K562 (cell line): ENCODE results near the gene ACTRT2. TPM values are rescaled to one million over a fixed set of nuclear protein-coding genes. Genes with fewer than 3 reads are reported as not detected.

ENCODE experiments used
- ATAC-seq: fragments of 200-7000 bp; cut with Tn5 transposase; 3 replicates; pipeline ENCODE4 v1.9.1; 2020; ENCODE audit warnings: moderate library complexity
- BruUV-seq: library from RNA; stranded (reverse); fragments of 400-500 nt; replicated peaks from 2 replicates; lab custom pipeline; 2021; lab: Mats Ljungman, UMichigan
- CTCF ChIA-PET: fragments of 300-600 bp; formaldehyde crosslinking; extraction: SDS; loops from one replicate; lab custom pipeline; 2021; ENCODE audit warnings: low intra/inter-chr PET ratio; lab: Yijun Ruan, JAX
- POLR2A ChIA-PET: fragments of 300-600, 350-650 bp; sonication (Branson Sonifier 250); formaldehyde crosslinking; extraction: SDS; loops from one replicate; lab custom pipeline; 2021; ENCODE audit warnings: antibody characterized with exemption, inconsistent platforms; lab: Yijun Ruan, JAX
- DNase-seq, 4 experiments: peaks; one replicate each; pipeline versions ENCODE4 v3.0.0 to v3.0.0-alpha.2; 2011 to 2018; ENCODE audit warnings: low spot score in 3 of 4, mixed read lengths in 3 of 4; ENCODE audit errors: extremely low read depth in 1 of 4
- FAIRE-seq: peaks from 2 replicates; lab custom pipeline; 2011; peaks lifted over from hg19 to GRCh38; lab: Jason Lieb, UNC
- H2AFZ ChIP-seq: 2 replicates; pipeline ENCODE4 v1.6.0; 2011; ENCODE audit warnings: low read depth, low read length, control low read depth, inconsistent platforms
- H3K27ac ChIP-seq: fragments of 200-600 bp; 3 replicates; pipeline ENCODE4 v1.8.0; 2011; ENCODE audit warnings: low read depth, mild to moderate bottlenecking, control low read depth, inconsistent platforms, low read length, moderate library complexity, mixed read lengths; ENCODE audit errors: extremely low read depth
- H3K27me3 ChIP-seq, 2 experiments: fragments of 300-600 bp in 1 of 2; 2 replicates in 1 of 2; 3 replicates in 1 of 2; pipeline versions ENCODE4 v1.6.0 to v1.8.0; 2011; ENCODE audit warnings: inconsistent platforms in 2 of 2, low read length in 2 of 2, mild to moderate bottlenecking in 1 of 2, mixed read lengths in 1 of 2, moderate library complexity in 1 of 2; ENCODE audit not compliant: control insufficient read depth in 2 of 2, insufficient read depth in 2 of 2
- H3K36me3 ChIP-seq: fragments of 300-600 bp; 3 replicates; pipeline ENCODE4 v1.8.0; 2011; ENCODE audit warnings: mild to moderate bottlenecking, low read length, inconsistent platforms; ENCODE audit not compliant: control insufficient read depth, insufficient read depth
- H3K4me1 ChIP-seq, 2 experiments: fragments of 200-600 bp in 1 of 2; replicated peaks in 1 of 2; 2 replicates in 1 of 2; 3 replicates in 1 of 2; pipeline versions ENCODE4 v1.5.1 to v1.8.0; 2011; ENCODE audit warnings: inconsistent platforms in 2 of 2, low read length in 2 of 2, mild to moderate bottlenecking in 1 of 2, mixed read lengths in 1 of 2, moderate library complexity in 1 of 2; ENCODE audit not compliant: control insufficient read depth in 2 of 2, insufficient read depth in 2 of 2
- H3K4me2 ChIP-seq: 2 replicates; pipeline ENCODE4 v1.6.1; 2011; ENCODE audit warnings: low read length, control low read depth, inconsistent platforms, mixed read lengths; ENCODE audit not compliant: insufficient read depth
- H3K4me3 ChIP-seq: fragments of 200-600 bp; sonication (generic), shearing (Covaris generic); 2 replicates; pipeline ENCODE4 v1.5.1; 2016; ENCODE audit warnings: control low read depth, inconsistent platforms
- H3K79me2 ChIP-seq: fragments of 200-600 bp; 3 replicates; pipeline ENCODE4 v1.8.0; 2011; ENCODE audit warnings: low read length, inconsistent platforms; ENCODE audit not compliant: control insufficient read depth, insufficient read depth
- H3K9ac ChIP-seq, 2 experiments: 2 replicates each; pipeline versions ENCODE4 v1.6.0 to v1.6.1; 2011; ENCODE audit warnings: low read depth in 2 of 2, low read length in 2 of 2, control low read depth in 1 of 2, inconsistent platforms in 1 of 2, mild to moderate bottlenecking in 1 of 2, mixed read lengths in 1 of 2; ENCODE audit not compliant: insufficient read depth in 1 of 2
- H3K9me1 ChIP-seq: one replicate; pipeline ENCODE4 v1.6.0; 2011; ENCODE audit warnings: inconsistent platforms, mild to moderate bottlenecking, low read length, moderate library complexity; ENCODE audit not compliant: control insufficient read depth, insufficient read depth
- H3K9me3 ChIP-seq: replicated peaks from 2 replicates; pipeline ENCODE4 v1.5.1; 2011; ENCODE audit warnings: low read depth, low read length, inconsistent platforms; ENCODE audit not compliant: control insufficient read depth, insufficient read depth
- H4K20me1 ChIP-seq: replicated peaks from 2 replicates; pipeline ENCODE4 v1.6.1; 2011; ENCODE audit warnings: low read length, inconsistent platforms, mixed read lengths; ENCODE audit not compliant: control insufficient read depth, insufficient read depth
- ATF6 ChIP-seq: sonication (generic); formaldehyde crosslinking; IDR thresholded peaks from 2 replicates; pipeline ENCODE4 v1.4.0; 2020; ENCODE audit warnings: mild to moderate bottlenecking, missing genetic modification reagents
- GTF2A2 ChIP-seq: IDR thresholded peaks from 2 replicates; pipeline ENCODE4 v1.6.1; 2016; ENCODE audit warnings: mild to moderate bottlenecking, missing genetic modification characterization, missing compliant biosample characterization
- HDAC6 ChIP-seq: IDR thresholded peaks from 2 replicates; pipeline ENCODE4 v1.6.1; 2012; ENCODE audit warnings: low read depth, mild to moderate bottlenecking, control low read depth, inconsistent platforms, low read length, moderate library complexity
- MYNN ChIP-seq, 2 experiments: sonication (generic); formaldehyde crosslinking in 1 of 2; IDR thresholded peaks; 2 replicates each; pipeline versions ENCODE4 v1.5.0 to v1.6.1; 2016 to 2020; ENCODE audit warnings: antibody characterized with exemption in 1 of 2, missing genetic modification reagents in 1 of 2
- RBM34 ChIP-seq: fragments of 200-400 bp; formaldehyde crosslinking; IDR thresholded peaks from 2 replicates; pipeline ENCODE4 v1.6.1; 2018; ENCODE audit warnings: low read length, borderline replicate concordance; ENCODE audit not compliant: insufficient read depth
- TRIM28 ChIP-seq: fragments of 450-650 bp; IDR thresholded peaks from 2 replicates; pipeline ENCODE4 v1.6.1; 2017
- ZNF696 ChIP-seq: fragments of 250-450 bp; sonication (Bioruptor Pico); conservative IDR thresholded peaks from 2 replicates; pipeline ENCODE4 v1.4.0; 2020; ENCODE audit warnings: mild to moderate bottlenecking, moderate library complexity
- ZNF717 ChIP-seq: fragments of 250-450 bp; sonication (Bioruptor Pico); IDR thresholded peaks from 2 replicates; pipeline ENCODE4 v1.5.0; 2021
- WGBS: fragments of 100-300 bp; shearing (Covaris generic); methylation state at CpG from one replicate; pipeline ENCODE4 v1.1.6; 2016; ENCODE audit warnings: low coverage, mixed read lengths; ENCODE audit not compliant: insufficient coverage; ENCODE audit errors: missing lambda C conversion rate; 5-methylcytosine and 5-hydroxymethylcytosine counted together
- in situ Hi-C: fragments of 300-500 bp; cut with MboI; formaldehyde crosslinking; loops from 4 replicates; pipeline ENCODE4 v1.15.0; 2018; ENCODE audit warnings: inconsistent platforms, mixed read lengths
- intact Hi-C: fragments of 100-400 bp; cut with micrococcal nuclease; formaldehyde crosslinking; loops from 2 replicates; pipeline ENCODE4 v1.14.2; 2022
- polyA plus RNA-seq, 8 experiments: library from polyadenylated mRNA; depleted of rRNA in 4 of 8; stranded (reverse) in 5 of 8; unstranded in 3 of 8; fragments of >200 nt; fragmentation: Nextera tagmentation in 2 of 8; fragmentation: Illumina TruSeq in 1 of 8; extraction: Ambion mirVana in 2 of 8; extraction: Trizol in 1 of 8; gene quantifications; 2 replicates each; pipeline versions ENCODE4 v1.2.1 to v1.2.3, GENCODE V29; 2011 to 2014; ENCODE audit warnings: inconsistent platforms in 1 of 8, missing spikeins in 1 of 8
- total RNA-seq, 7 experiments: library from RNA; depleted of rRNA in 6 of 7; stranded (reverse); fragments of >200 nt in 6 of 7; fragmentation: Illumina TruSeq in 2 of 7; extraction: Trizol in 2 of 7; gene quantifications; 2 replicates each; pipeline versions ENCODE4 v1.2.1 to v1.2.3, GENCODE V29; 2011 to 2021; ENCODE audit warnings: low replicate concordance in 1 of 7
- TF ChIP-seq, protein P1 (sequence below): fragments of 250-450 bp; sonication (Bioruptor Pico); IDR thresholded peaks from 2 replicates; pipeline ENCODE4 v1.4.0; 2020

The ACTRT2 gene
- total and polyA plus RNA-seq, 9 of the 15 experiments (the other 6 are each of a cell fraction or from before 2014, with no cell fraction given), result not detected

GRCh38 chr1:3060601-3061551 is 39.6 kb downstream of the ACTRT2 start (continued):
- TF ChIP-seq MYNN (IDR thresholded peaks at IDR 0.05) (no peak), MYNN (CRISPR knock-in tag; IDR thresholded peaks at IDR 0.05) (no peak), GTF2A2 (tag) (no peak)

GRCh38 chr1:3061566-3061965 is 40.3 kb downstream of the ACTRT2 start:
- ATAC-seq, result no peak
- no peak overlapping the region for H3K4me3 ChIP-seq
- BruUV-seq, result no TSS peak
- no peaks in the 10 kb centered on the region for H4K20me1 ChIP-seq
- H3K36me3 ChIP-seq, result no peaks in the 10 kb centered on the region
- no peak overlapping the region for H3K4me2 ChIP-seq
- no peaks in the 10 kb centered on the region for H3K79me2 ChIP-seq
- DNase-seq, result no peak
- H3K4me1 ChIP-seq, result no peaks in the 10 kb centered on the region
- ChIA-PET CTCF (no interaction called here), POLR2A (interaction anchor here (0.6 to 1.5 kb wide), 2 partner anchors 19 to 97 kb away, joined by 4 to 5 read pairs; no protein-coding TSS in a partner anchor)
- FAIRE-seq, result no peak
- H3K9me1 ChIP-seq, result no peaks in the 10 kb centered on the region
- H3K9me3 ChIP-seq, result no peaks in the 10 kb centered on the region
- in situ Hi-C loops (no loop called here), intact Hi-C loops (no loop called here)
- H3K27me3 ChIP-seq, result peaks cover 0 to 15% of the 10 kb centered on the region in 2 experiments; a peak in 2 of 5 replicates
- H2AFZ ChIP-seq, result no peak overlapping the region
- no peak overlapping the region; a peak in 1 of 4 replicates for H3K9ac ChIP-seq
- H3K27ac ChIP-seq, result no peak overlapping the region
- 0% methylated on average over 4 of the region's 5 CpGs for WGBS
- TF ChIP-seq ZNF696 (CRISPR knock-in tag) (no peak), RBM34 (no peak), TRIM28 (no peak), ZNF717 (CRISPR knock-in tag) (no peak), ATF6 (CRISPR knock-in tag) (no peak), HDAC6 (no peak)
- TF ChIP-seq, protein P1, sequence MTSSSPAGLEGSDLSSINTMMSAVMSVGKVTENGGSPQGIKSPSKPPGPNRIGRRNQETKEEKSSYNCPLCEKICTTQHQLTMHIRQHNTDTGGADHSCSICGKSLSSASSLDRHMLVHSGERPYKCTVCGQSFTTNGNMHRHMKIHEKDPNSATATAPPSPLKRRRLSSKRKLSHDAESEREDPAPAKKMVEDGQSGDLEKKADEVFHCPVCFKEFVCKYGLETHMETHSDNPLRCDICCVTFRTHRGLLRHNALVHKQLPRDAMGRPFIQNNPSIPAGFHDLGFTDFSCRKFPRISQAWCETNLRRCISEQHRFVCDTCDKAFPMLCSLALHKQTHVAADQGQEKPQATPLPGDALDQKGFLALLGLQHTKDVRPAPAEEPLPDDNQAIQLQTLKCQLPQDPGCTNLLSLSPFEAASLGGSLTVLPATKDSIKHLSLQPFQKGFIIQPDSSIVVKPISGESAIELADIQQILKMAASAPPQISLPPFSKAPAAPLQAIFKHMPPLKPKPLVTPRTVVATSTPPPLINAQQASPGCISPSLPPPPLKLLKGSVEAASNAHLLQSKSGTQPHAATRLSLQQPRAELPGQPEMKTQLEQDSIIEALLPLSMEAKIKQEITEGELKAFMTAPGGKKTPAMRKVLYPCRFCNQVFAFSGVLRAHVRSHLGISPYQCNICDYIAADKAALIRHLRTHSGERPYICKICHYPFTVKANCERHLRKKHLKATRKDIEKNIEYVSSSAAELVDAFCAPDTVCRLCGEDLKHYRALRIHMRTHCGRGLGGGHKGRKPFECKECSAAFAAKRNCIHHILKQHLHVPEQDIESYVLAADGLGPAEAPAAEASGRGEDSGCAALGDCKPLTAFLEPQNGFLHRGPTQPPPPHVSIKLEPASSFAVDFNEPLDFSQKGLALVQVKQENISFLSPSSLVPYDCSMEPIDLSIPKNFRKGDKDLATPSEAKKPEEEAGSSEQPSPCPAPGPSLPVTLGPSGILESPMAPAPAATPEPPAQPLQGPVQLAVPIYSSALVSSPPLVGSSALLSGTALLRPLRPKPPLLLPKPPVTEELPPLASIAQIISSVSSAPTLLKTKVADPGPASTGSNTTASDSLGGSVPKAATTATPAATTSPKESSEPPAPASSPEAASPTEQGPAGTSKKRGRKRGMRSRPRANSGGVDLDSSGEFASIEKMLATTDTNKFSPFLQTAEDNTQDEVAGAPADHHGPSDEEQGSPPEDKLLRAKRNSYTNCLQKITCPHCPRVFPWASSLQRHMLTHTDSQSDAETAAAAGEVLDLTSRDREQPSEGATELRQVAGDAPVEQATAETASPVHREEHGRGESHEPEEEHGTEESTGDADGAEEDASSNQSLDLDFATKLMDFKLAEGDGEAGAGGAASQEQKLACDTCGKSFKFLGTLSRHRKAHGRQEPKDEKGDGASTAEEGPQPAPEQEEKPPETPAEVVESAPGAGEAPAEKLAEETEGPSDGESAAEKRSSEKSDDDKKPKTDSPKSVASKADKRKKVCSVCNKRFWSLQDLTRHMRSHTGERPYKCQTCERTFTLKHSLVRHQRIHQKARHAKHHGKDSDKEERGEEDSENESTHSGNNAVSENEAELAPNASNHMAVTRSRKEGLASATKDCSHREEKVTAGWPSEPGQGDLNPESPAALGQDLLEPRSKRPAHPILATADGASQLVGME (CRISPR knock-in tag), result no peak
